Neutrophil (primary cell): ENCODE results near the gene SEMA3D.
"Not testable (repeated sequence)": the region's sequence is repeated elsewhere in the genome, so short reads cannot be mapped to it uniquely, and the experiment has no call there.

Experiments used
- H3K27ac ChIP-seq: fragments of 200-600 bp; sonication (generic); 2 replicates; pipeline ENCODE4 v1.5.1; 2016; ENCODE audit warnings: mild to moderate bottlenecking, moderate library complexity
- H3K27me3 ChIP-seq: fragments of 200-600 bp; sonication (generic); 2 replicates; pipeline ENCODE4 v1.6.0; 2016; ENCODE audit warnings: mild to moderate bottlenecking
- H3K36me3 ChIP-seq: fragments of 200-600 bp; sonication (generic); 2 replicates; pipeline ENCODE4 v1.5.1; 2017
- H3K4me1 ChIP-seq, 2 experiments: fragments of 200-600 bp in 1 of 2; sonication (generic) in 1 of 2; 1 replicate in 1 of 2; 2 replicates in 1 of 2; pipeline versions ENCODE4 v1.5.1 to v1.6.1; 2013 to 2016; ENCODE audit warnings: low read depth in 1 of 2, low read length in 1 of 2, mild to moderate bottlenecking in 1 of 2, moderate library complexity in 1 of 2; ENCODE audit not compliant: control insufficient read depth in 1 of 2, insufficient read depth in 1 of 2
- H3K4me3 ChIP-seq, 2 experiments: fragments of 200-600 bp in 1 of 2; sonication (generic) in 1 of 2; 1 replicate in 1 of 2; 2 replicates in 1 of 2; pipeline ENCODE4 v1.5.1; 2013 to 2016; ENCODE audit warnings: low read depth in 1 of 2, low read length in 1 of 2, mild to moderate bottlenecking in 1 of 2, moderate library complexity in 1 of 2
- H3K9me3 ChIP-seq: fragments of 200-600 bp; sonication (generic); 2 replicates; pipeline ENCODE4 v1.5.1; 2016
- CTCF ChIP-seq: fragments of 200-600 bp; sonication (generic); IDR thresholded peaks from 2 replicates; pipeline ENCODE4 v1.5.1; 2016; ENCODE audit warnings: antibody characterized with exemption

The SEMA3D gene

GRCh38 chr7:84998665-84999064 lies 188.2 kb downstream of the SEMA3D start:
- no peaks in the 10 kb centered on the region for H3K27me3 ChIP-seq
- TF ChIP-seq CTCF: no peak
- no peak overlapping the region for H3K4me3 ChIP-seq
- H3K9me3 ChIP-seq: no peaks in the 10 kb centered on the region
- no peaks in the 10 kb centered on the region for H3K36me3 ChIP-seq
- no peak overlapping the region for H3K27ac ChIP-seq
- no peaks in the 10 kb centered on the region for H3K4me1 ChIP-seq

- Histone ChIP-seq H3K9me3 (no peaks in the 10 kb centered on the region), H3K27ac (no peak overlapping the region), H3K4me1 (no peaks in the 10 kb centered on the region), H3K4me3 (no peak overlapping the region), H3K27me3 (no peaks in the 10 kb centered on the region), H3K36me3 (no peaks in the 10 kb centered on the region)
- TF ChIP-seq CTCF: no peak
Observed at GRCh38 chr7:84997626-84998025, 189.2 kb downstream of the SEMA3D start.

GRCh38 chr7:84992954-84993353 lies 193.9 kb downstream of the SEMA3D start:
- not testable (repeated sequence) for H3K9me3 ChIP-seq, H3K4me1 ChIP-seq, H3K4me3 ChIP-seq, H3K27me3 ChIP-seq, H3K27ac ChIP-seq, H3K36me3 ChIP-seq

GRCh38 chr7:84985073-84985784 lies 201.6 kb downstream of the SEMA3D start:
- H3K9me3 ChIP-seq: no peaks in the 10 kb centered on the region
- no peak overlapping the region for H3K4me3 ChIP-seq
- H3K27me3 ChIP-seq: no peaks in the 10 kb centered on the region
- no peaks in the 10 kb centered on the region for H3K36me3 ChIP-seq
- TF ChIP-seq CTCF: no peak
- H3K27ac ChIP-seq: no peak overlapping the region
- H3K4me1 ChIP-seq: no peaks in the 10 kb centered on the region

GRCh38 chr7:84982199-84982598 lies 204.7 kb downstream of the SEMA3D start:
- Histone ChIP-seq H3K27ac (no peak overlapping the region), H3K27me3 (no peaks in the 10 kb centered on the region), H3K4me1 (no peaks in the 10 kb centered on the region), H3K36me3 (no peaks in the 10 kb centered on the region), H3K4me3 (no peak overlapping the region), H3K9me3 (no peaks in the 10 kb centered on the region)
- no peak for TF ChIP-seq CTCF

- TF ChIP-seq CTCF: no peak
- no peaks in the 10 kb centered on the region for H3K36me3 ChIP-seq
Observed at GRCh38 chr7:84981055-84981976, 205.5 kb downstream of the SEMA3D start.

More at GRCh38 chr7:84981055-84981976, 205.5 kb downstream of the SEMA3D start:
- H3K9me3 ChIP-seq: no peaks in the 10 kb centered on the region
- H3K4me1 ChIP-seq: no peaks in the 10 kb centered on the region
- H3K4me3 ChIP-seq: no peak overlapping the region
- no peak overlapping the region for H3K27ac ChIP-seq
- H3K27me3 ChIP-seq: no peaks in the 10 kb centered on the region
